GM19023 (cell line): Measurements from ENCODE around the gene JCAD.

Source experiments
- ATAC-seq: cut with Tn5 transposase; IDR thresholded peaks from one replicate; pipeline ENCODE4 v1.9.1; 2021; ENCODE audit warnings: mild to moderate bottlenecking, moderate library complexity; ENCODE audit not compliant: unreplicated experiment

The JCAD gene

DNA sequence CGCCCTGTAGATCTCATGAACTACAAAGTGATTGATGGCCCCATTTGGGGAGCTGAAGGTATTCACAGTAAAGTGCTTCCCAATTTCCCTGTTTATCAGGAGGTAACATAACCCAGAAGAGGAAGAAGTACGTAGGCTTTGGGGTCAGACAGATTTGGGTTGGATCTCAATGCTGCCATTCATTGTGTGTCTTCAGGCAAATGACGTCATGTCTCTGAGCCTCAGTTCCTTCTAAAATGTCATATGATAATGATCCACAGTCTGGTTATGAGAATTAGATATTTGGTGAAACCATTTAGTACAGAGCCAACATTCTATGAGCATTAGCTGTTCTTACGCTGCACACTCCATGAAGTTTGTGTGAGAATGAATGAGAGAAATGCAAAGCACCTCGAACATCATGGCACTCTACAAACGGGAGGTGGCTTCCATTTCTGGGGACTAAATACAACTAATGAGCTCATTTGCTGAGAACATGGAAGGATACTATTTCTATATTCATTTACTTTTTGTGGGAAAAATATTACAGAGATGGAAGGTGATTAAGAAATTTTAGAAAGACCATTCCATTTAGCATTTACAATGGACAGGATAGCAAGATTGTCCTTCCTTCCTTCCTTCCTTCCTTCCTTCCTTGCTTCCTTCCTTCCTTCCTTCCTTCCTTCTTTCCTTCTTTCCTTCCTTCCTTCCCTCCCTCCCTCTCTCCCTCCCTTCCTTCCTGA lies 13.8 kb upstream of the JCAD start:
- ATAC-seq, result no peak

DNA sequence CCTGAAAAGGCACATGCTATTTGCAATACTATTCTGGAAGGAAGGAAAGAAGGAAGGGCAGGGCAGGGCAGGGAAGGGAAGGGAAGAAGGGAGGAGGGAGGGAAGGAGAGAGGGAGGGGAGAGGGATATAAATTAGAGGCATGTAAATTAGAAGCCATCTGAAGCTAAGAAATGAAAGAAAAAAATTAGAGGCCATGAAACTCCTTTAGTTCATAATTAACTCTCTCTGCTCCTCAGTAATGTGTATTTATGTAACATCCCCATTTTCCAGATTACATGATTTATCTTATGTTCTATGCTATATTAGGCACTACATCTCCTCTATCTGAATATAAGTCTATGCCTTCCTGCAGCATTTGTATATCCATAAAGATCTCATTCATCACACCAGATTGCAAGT lies 12.7 kb upstream of the JCAD start:
- no peak for ATAC-seq

DNA sequence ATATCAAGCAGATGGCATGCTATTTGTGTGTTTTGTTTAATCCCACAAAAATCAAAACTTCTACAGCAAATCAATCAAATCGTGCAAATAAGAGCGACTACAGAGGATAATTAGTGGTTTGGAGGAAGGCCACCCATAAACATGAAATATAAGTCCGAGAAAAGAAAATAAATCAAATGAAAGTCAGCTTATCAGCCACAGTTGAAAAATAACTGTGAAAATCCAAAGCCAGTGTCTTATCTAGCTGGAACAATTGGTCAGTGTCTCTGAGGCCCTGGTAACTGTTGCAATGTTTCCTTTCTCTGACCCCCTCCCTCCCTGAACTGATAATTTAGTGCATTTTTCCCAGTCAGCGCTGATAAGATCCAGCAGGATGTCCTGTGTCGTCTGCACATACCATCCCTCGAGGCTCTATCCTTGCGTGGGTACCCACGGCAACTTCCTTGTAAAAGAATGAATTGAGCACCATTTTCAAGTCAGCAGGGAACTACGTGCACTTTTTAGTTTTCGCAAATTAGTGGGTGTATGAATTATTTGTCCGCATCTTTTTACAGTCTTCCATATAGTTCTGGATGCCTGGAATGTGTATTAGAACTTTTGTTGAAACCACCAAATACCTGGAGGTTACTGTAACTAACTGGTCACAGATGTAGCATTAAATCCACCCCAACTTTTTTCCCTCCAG lies 10.8 kb upstream of the JCAD start:
- ATAC-seq, result no peak

GRCh38 chr10:30068492-30069223 lies 9.3 kb upstream of the JCAD start:
- ATAC-seq, result no peak

DNA sequence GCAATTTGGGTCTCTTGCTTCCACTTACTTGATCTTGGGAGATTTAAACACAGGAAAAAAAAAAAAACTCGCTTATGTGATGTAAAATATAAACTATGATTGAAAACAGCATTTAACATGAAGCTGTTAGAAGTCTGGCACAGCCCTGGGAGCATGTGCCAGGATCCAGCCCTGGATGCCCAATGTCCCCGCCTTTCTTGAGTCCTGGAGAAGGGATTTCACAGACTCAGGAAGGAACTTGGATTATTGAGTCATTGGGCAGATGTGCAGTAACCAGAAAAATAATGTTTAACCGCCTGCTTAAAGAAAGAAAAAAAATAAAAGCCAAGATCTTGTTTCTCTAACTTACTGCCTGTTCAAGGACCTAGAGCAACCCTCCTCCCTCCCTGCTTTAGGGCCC lies 3.7 kb upstream of the JCAD start:
- no peak for ATAC-seq

- ATAC-seq, result no peak
These were observed 3.2 kb upstream of the JCAD start for GRCh38 chr10:30062582-30062981.

DNA sequence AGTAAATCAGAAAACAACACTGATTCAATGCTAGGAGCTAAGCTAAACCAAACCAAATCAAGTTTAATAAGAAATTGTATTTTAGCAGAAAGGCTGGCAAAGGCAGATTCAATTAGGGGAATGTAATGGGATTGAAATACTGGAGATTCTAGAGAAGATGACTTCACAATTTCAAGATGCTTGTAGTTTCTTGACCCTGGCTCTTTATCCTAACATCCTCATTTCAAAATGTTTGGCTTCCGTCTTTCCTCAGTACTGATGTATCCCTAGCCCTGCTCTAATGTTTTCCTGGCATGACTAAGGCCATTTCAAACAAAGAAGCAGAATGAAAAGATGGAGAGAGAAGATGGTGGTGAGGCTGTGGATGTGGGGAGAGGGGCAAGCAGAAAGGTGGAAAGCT lies 2.7 kb upstream of the JCAD start:
- no peak for ATAC-seq

DNA sequence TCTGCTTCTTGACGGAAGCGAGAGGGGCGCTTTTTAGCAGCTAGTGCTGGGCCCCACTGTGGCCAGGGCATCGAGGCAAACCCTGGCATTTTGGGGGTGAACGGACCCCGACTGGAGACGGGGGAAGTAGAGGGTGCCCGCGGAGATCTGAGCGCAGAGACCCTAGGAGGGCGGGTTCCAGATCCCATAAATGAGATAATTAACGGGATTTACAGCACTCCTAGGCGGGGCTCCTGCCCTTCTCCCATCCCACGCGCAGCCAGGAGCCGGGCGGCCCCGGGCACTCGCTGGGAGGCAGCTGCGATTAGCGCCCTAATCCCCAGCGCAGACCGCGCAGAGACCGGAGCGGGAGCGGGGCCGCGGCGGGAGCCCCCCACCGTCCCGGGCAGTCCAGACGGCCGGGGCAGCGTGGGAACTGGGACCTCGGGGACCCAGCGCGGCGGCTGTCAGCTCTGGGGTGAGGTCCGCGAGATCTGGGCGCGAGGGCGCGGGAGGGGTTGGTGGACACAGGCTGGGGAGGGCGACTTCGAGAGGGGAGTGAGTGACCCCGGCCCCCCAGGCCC lies 735 bp downstream of the JCAD start:
- ATAC-seq, result no peak

GRCh38 chr10:30057894-30058556 lies 1.4 kb downstream of the JCAD start:
- ATAC-seq, result no peak

GRCh38 chr10:30057421-30057841 lies 2.0 kb downstream of the JCAD start:
- ATAC-seq, result no peak

- no peak for ATAC-seq
These were observed 2.5 kb downstream of the JCAD start for GRCh38 chr10:30056767-30057355.

- ATAC-seq, result no peak
These were observed 3.1 kb downstream of the JCAD start for GRCh38 chr10:30056281-30056680.

- no peak for ATAC-seq
These were observed 4.1 kb downstream of the JCAD start for GRCh38 chr10:30055226-30055662.

GRCh38 chr10:30052062-30052461 lies 7.3 kb downstream of the JCAD start:
- ATAC-seq, result no peak

GRCh38 chr10:30051220-30051619 lies 8.2 kb downstream of the JCAD start:
- ATAC-seq, result no peak

GRCh38 chr10:30050411-30050810 lies 9.0 kb downstream of the JCAD start:
- ATAC-seq, result no peak

DNA sequence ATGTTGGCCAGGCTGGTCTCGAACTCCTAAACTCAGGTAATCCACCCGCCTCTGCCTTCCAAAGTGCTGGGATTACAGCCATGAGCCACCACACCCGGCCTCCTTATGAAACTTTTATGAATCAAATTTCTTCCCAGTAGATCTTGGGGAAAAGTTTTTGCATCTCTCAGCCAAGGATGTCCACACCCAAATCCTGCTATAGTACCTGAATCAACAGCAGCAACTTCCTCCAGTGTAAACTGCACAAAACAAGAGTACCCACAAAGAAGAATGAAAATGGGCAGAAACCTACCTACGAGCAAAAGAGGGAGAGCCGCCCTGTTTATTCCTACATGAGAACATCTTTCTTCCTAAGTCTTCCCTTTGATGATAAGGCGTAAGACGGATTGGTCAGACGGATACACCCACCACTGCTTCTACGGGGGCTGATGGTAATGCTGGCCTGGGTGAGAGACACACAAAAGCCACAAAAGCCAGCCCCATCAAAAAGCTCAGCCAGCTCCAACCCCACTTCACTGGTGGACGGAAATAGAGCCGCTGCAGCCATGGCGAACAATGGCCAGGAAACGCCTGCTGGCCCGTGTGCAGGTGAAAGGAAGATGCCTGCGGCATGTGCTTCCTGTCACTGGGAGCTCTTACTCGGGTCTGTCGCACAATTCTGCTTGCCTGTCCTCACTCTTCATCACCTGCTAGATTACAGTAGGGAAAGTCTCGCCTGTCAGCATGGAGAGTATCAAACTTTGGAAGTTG lies 10.4 kb downstream of the JCAD start:
- ATAC-seq, result no peak

GRCh38 chr10:30047924-30048531 lies 11.4 kb downstream of the JCAD start:
- no peak for ATAC-seq

GRCh38 chr10:30047430-30047829 lies 12.0 kb downstream of the JCAD start:
- ATAC-seq, result no peak

- no peak for ATAC-seq
These were observed 12.9 kb downstream of the JCAD start for GRCh38 chr10:30046476-30046875.
